ENCODE measurements around the gene PARN.

GRCh38 chr16:14608111-14608566, 21.9 kb downstream of the PARN start:
- TF ChIP-seq TBL1XR1 (IDR thresholded peaks at IDR 0.05; ENCODE audit: low read length in 2 of 2) (no peak), ZNF655 (CRISPR knock-in tag; IDR thresholded peaks at IDR 0.05) (no peak), SFPQ (IDR thresholded peaks at IDR 0.05; ENCODE audit: low read depth, low read length) (no peak), NR2C2 (CRISPR knock-in tag; IDR thresholded peaks at IDR 0.05) (no peak), NR2C2 (tag; IDR thresholded peaks at IDR 0.05) (no peak), NFRKB (IDR thresholded peaks at IDR 0.05; ENCODE audit: low read depth) (no peak), ZNF12 (CRISPR knock-in tag; IDR thresholded peaks at IDR 0.05) (no peak), TCF3 (CRISPR knock-in tag; IDR thresholded peaks at IDR 0.05) (no peak), ZNF174 (CRISPR knock-in tag; IDR thresholded peaks at IDR 0.05) (no peak), ZNF79 (CRISPR knock-in tag; IDR thresholded peaks at IDR 0.05; ENCODE audit: low read depth) (no peak), KDM4B (IDR thresholded peaks at IDR 0.05; ENCODE audit: borderline replicate concordance in 2 of 2, low read depth in 1 of 2) (no peak), USF2 (CRISPR knock-in tag; IDR thresholded peaks at IDR 0.05) (no peak), ZFX (CRISPR knock-in tag; IDR thresholded peaks at IDR 0.05) (no peak)
- TF ChIP-seq, protein P1, sequence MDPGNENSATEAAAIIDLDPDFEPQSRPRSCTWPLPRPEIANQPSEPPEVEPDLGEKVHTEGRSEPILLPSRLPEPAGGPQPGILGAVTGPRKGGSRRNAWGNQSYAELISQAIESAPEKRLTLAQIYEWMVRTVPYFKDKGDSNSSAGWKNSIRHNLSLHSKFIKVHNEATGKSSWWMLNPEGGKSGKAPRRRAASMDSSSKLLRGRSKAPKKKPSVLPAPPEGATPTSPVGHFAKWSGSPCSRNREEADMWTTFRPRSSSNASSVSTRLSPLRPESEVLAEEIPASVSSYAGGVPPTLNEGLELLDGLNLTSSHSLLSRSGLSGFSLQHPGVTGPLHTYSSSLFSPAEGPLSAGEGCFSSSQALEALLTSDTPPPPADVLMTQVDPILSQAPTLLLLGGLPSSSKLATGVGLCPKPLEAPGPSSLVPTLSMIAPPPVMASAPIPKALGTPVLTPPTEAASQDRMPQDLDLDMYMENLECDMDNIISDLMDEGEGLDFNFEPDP (CRISPR knock-in tag; IDR thresholded peaks at IDR 0.05), result no peak
- TF ChIP-seq, protein P2, sequence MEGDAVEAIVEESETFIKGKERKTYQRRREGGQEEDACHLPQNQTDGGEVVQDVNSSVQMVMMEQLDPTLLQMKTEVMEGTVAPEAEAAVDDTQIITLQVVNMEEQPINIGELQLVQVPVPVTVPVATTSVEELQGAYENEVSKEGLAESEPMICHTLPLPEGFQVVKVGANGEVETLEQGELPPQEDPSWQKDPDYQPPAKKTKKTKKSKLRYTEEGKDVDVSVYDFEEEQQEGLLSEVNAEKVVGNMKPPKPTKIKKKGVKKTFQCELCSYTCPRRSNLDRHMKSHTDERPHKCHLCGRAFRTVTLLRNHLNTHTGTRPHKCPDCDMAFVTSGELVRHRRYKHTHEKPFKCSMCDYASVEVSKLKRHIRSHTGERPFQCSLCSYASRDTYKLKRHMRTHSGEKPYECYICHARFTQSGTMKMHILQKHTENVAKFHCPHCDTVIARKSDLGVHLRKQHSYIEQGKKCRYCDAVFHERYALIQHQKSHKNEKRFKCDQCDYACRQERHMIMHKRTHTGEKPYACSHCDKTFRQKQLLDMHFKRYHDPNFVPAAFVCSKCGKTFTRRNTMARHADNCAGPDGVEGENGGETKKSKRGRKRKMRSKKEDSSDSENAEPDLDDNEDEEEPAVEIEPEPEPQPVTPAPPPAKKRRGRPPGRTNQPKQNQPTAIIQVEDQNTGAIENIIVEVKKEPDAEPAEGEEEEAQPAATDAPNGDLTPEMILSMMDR (IDR thresholded peaks at IDR 0.05 in 2 of 3, conservative IDR thresholded peaks at IDR 0.05 in 1 of 3; ENCODE audit: insufficient read depth in 2 of 3, low read depth in 1 of 3, low read length in 3 of 3), result no peak

All from K562 (cell line).